Right renal pelvis (tissue), 4 donors: ENCODE measurements around the gene PHYH. TPM values are rescaled to one million over a fixed set of nuclear protein-coding genes. Genes with fewer than 3 reads are reported as not detected.
"Not testable (repeated sequence)": the region's sequence is repeated elsewhere in the genome, so short reads cannot be mapped to it uniquely, and the experiment has no call there.

Source experiments
- DNase-seq, 4 donors: peaks; one replicate each; pipeline ENCODE4 v3.0.0-alpha.2; 2013; ENCODE audit warnings: low read depth in 4 of 4, low spot score in 3 of 4, missing footprints in 1 of 4
- polyA plus RNA-seq, 4 donors: library from polyadenylated mRNA; unstranded; fragments of 120-200 nt; gene quantifications; one replicate each; pipeline ENCODE4 v1.2.1, GENCODE V29; 2013; ENCODE audit not compliant: insufficient read length in 4 of 4

PHYH gene
- polyA plus RNA-seq = 10 to 100 TPM; 26.3 to 54.7 (median 43.2) TPM

GRCh38 chr10:13299437-13300287, at the start of gene PHYH:
TSS of gene PHYH (minus strand) at chr10:13300064. CDS start at chr10:13300042, 22 bp downstream.
- DNase-seq = peak; percentile 66 to 74 (median 72)

GRCh38 chr10:13348216-13349017, 48.6 kb upstream of the PHYH start, which contains the start of gene SEPHS1:
TSS of gene SEPHS1 (minus strand) at chr10:13348293. CDS start at chr10:13344950, 3,343 bp downstream.
- peak; percentile 51 to 69 (median 60) for DNase-seq

- peak; percentile 47 to 74 (median 66) for DNase-seq
These were observed 47.8 kb upstream of the PHYH start for GRCh38 chr10:13347500-13348156.

- DNase-seq = peak in 2 of 4 donors; percentile 16 to 20
These were observed 47.2 kb upstream of the PHYH start for GRCh38 chr10:13347043-13347499.

- peak in 3 of 4 donors; percentile 35 to 44 (median 37) for DNase-seq
These were observed 46.6 kb upstream of the PHYH start for GRCh38 chr10:13346283-13347042.

- DNase-seq = no peak
These were observed 40.9 kb upstream of the PHYH start for GRCh38 chr10:13340626-13341376.

GRCh38 chr10:13340068-13340467, 40.2 kb upstream of the PHYH start:
- DNase-seq = no peak

GRCh38 chr10:13338390-13339110, 38.7 kb upstream of the PHYH start:
- DNase-seq = no peak

GRCh38 chr10:13337827-13338196, 37.9 kb upstream of the PHYH start:
- no peak for DNase-seq

- DNase-seq = no peak
These were observed 37.4 kb upstream of the PHYH start for GRCh38 chr10:13337128-13337826.

- DNase-seq = no peak
These were observed 36.0 kb upstream of the PHYH start for GRCh38 chr10:13335881-13336280.

GRCh38 chr10:13334556-13334955, 34.7 kb upstream of the PHYH start:
- no peak for DNase-seq

- no peak for DNase-seq
These were observed 31.8 kb upstream of the PHYH start for GRCh38 chr10:13331646-13332045.

GRCh38 chr10:13330980-13331379, 31.1 kb upstream of the PHYH start:
- DNase-seq = not testable (repeated sequence)

GRCh38 chr10:13329565-13329964, 29.7 kb upstream of the PHYH start:
- no peak for DNase-seq

GRCh38 chr10:13328613-13329012, 28.7 kb upstream of the PHYH start:
- DNase-seq = no peak

- no peak for DNase-seq
These were observed 28.3 kb upstream of the PHYH start for GRCh38 chr10:13328126-13328525.

GRCh38 chr10:13327534-13327933, 27.7 kb upstream of the PHYH start:
- no peak for DNase-seq
